ENCODE results near the gene BRWD1. TPM values are rescaled to one million over a fixed set of nuclear protein-coding genes. Genes with fewer than 3 reads are reported as not detected.

The BRWD1 gene
- total RNA-seq, 1 donor from 2014 or later: 55.7 TPM

GRCh38 chr21:39327727-39328126 is 14.3 kb upstream of the BRWD1 start:
- no peaks in the 10 kb centered on the region for H3K9me3 Mint-ChIP-seq (ENCODE audit: low read depth)
- H3K36me3 Mint-ChIP-seq (ENCODE audit: insufficient read depth): no peaks in the 10 kb centered on the region
- no peak for TF ChIP-seq CTCF (IDR thresholded peaks at IDR 0.05; ENCODE audit: unreplicated experiment)
- no peak overlapping the region for H3K4me3 Mint-ChIP-seq (ENCODE audit: low read depth)
- H3K27ac Mint-ChIP-seq: no peak overlapping the region
- no peak for DNase-seq (ENCODE audit: low spot score, unreplicated experiment)
- peaks cover 4% of the 10 kb centered on the region for H3K27me3 Mint-ChIP-seq
- H3K4me1 Mint-ChIP-seq (ENCODE audit: low read depth): peaks cover 4% of the 10 kb centered on the region

GRCh38 chr21:39326607-39327307 is 13.3 kb upstream of the BRWD1 start:
- no peak overlapping the region for H3K4me3 Mint-ChIP-seq (ENCODE audit: low read depth)
- no peaks in the 10 kb centered on the region for H3K36me3 Mint-ChIP-seq (ENCODE audit: insufficient read depth)
- DNase-seq (ENCODE audit: low spot score, unreplicated experiment): no peak

GRCh38 chr21:39325458-39325857 is 12.0 kb upstream of the BRWD1 start:
- H3K27me3 Mint-ChIP-seq: no peaks in the 10 kb centered on the region
- H3K9me3 Mint-ChIP-seq (ENCODE audit: low read depth): no peaks in the 10 kb centered on the region
- no peak overlapping the region for H3K4me3 Mint-ChIP-seq (ENCODE audit: low read depth)
- DNase-seq (ENCODE audit: low spot score, unreplicated experiment): no peak
- H3K36me3 Mint-ChIP-seq (ENCODE audit: insufficient read depth): no peaks in the 10 kb centered on the region
- H3K27ac Mint-ChIP-seq: no peak overlapping the region
- TF ChIP-seq CTCF (IDR thresholded peaks at IDR 0.05; ENCODE audit: unreplicated experiment): no peak
- no peaks in the 10 kb centered on the region for H3K4me1 Mint-ChIP-seq (ENCODE audit: low read depth)

More at GRCh38 chr21:39326607-39327307, 13.3 kb upstream of the BRWD1 start:
- no peak for TF ChIP-seq CTCF (IDR thresholded peaks at IDR 0.05; ENCODE audit: unreplicated experiment)
- Mint-ChIP-seq H3K27ac (no peak overlapping the region), H3K9me3 (ENCODE audit: low read depth) (no peaks in the 10 kb centered on the region), H3K27me3 (no peaks in the 10 kb centered on the region), H3K4me1 (ENCODE audit: low read depth) (no peaks in the 10 kb centered on the region)

- Mint-ChIP-seq H3K36me3 (ENCODE audit: insufficient read depth) (peaks cover 1% of the 10 kb centered on the region), H3K27ac (no peak overlapping the region), H3K9me3 (ENCODE audit: low read depth) (no peaks in the 10 kb centered on the region), H3K27me3 (no peaks in the 10 kb centered on the region), H3K4me1 (ENCODE audit: low read depth) (no peaks in the 10 kb centered on the region), H3K4me3 (ENCODE audit: low read depth) (no peak overlapping the region)
- no peak for DNase-seq (ENCODE audit: low spot score, unreplicated experiment)
- TF ChIP-seq CTCF (IDR thresholded peaks at IDR 0.05; ENCODE audit: unreplicated experiment): no peak
These were observed 8.0 kb upstream of the BRWD1 start for GRCh38 chr21:39321424-39321823.

GRCh38 chr21:39319814-39320332 is 6.4 kb upstream of the BRWD1 start:
- Mint-ChIP-seq H3K27ac (no peak overlapping the region), H3K27me3 (no peaks in the 10 kb centered on the region), H3K4me3 (ENCODE audit: low read depth) (no peak overlapping the region), H3K36me3 (ENCODE audit: insufficient read depth) (peaks cover 1% of the 10 kb centered on the region), H3K4me1 (ENCODE audit: low read depth) (no peaks in the 10 kb centered on the region), H3K9me3 (ENCODE audit: low read depth) (no peaks in the 10 kb centered on the region)
- DNase-seq (ENCODE audit: low spot score, unreplicated experiment): no peak
- TF ChIP-seq CTCF (IDR thresholded peaks at IDR 0.05; ENCODE audit: unreplicated experiment): no peak
